ENCODE results near the gene MAPK10.
A peak's percentile ranks its signal among the peaks of the same experiment; 100 is the strongest.

The MAPK10 gene

GRCh38 chr4:86359944-86360478 is at the start of gene MAPK10:
Gene MAPK10, minus strand, starts transcription at chr4:86360053.
- no peak for DNase-seq

GRCh38 chr4:86403575-86403974 is 43.7 kb upstream of the MAPK10 start:
- DNase-seq: no peak

GRCh38 chr4:86401826-86402225 is 42.0 kb upstream of the MAPK10 start:
- DNase-seq: no peak

- DNase-seq: no peak
Measured at GRCh38 chr4:86400216-86400615, 40.4 kb upstream of the MAPK10 start.

- DNase-seq: no peak
Measured at GRCh38 chr4:86398187-86398586, 38.3 kb upstream of the MAPK10 start.

- DNase-seq: no peak
Measured at GRCh38 chr4:86393749-86394148, 33.9 kb upstream of the MAPK10 start.

- no peak for DNase-seq
Measured at GRCh38 chr4:86389664-86390063, 29.8 kb upstream of the MAPK10 start.

- no peak for DNase-seq
Measured at GRCh38 chr4:86388252-86388651, 28.4 kb upstream of the MAPK10 start.

- DNase-seq: no peak
Measured at GRCh38 chr4:86386817-86387415, 27.1 kb upstream of the MAPK10 start.

- no peak for DNase-seq
Measured at GRCh38 chr4:86386201-86386600, 26.3 kb upstream of the MAPK10 start.

GRCh38 chr4:86381431-86381830 is 21.6 kb upstream of the MAPK10 start:
- DNase-seq: no peak

- DNase-seq: no peak
Measured at GRCh38 chr4:86380181-86380724, 20.4 kb upstream of the MAPK10 start.

- DNase-seq: no peak
Measured at GRCh38 chr4:86376850-86377249, 17.0 kb upstream of the MAPK10 start.

- no peak for DNase-seq
Measured at GRCh38 chr4:86368433-86368832, 8.6 kb upstream of the MAPK10 start.

- no peak for DNase-seq
Measured at GRCh38 chr4:86367577-86367976, 7.7 kb upstream of the MAPK10 start.

- DNase-seq: no peak
Measured at GRCh38 chr4:86366920-86367319, 7.1 kb upstream of the MAPK10 start.

- no peak for DNase-seq
Measured at GRCh38 chr4:86362510-86362909, 2.7 kb upstream of the MAPK10 start.

- no peak for DNase-seq
Measured at GRCh38 chr4:86358257-86358656, 1.6 kb downstream of the MAPK10 start.

GRCh38 chr4:86357608-86358007 is 2.2 kb downstream of the MAPK10 start:
- DNase-seq: peak; percentile 16

GRCh38 chr4:86356425-86357210 is 3.2 kb downstream of the MAPK10 start:
- no peak for DNase-seq

GRCh38 chr4:86354390-86354789 is 5.5 kb downstream of the MAPK10 start:
- DNase-seq: no peak

- no peak for DNase-seq
Measured at GRCh38 chr4:86346320-86346719, 13.5 kb downstream of the MAPK10 start.

- no peak for DNase-seq
Measured at GRCh38 chr4:86344127-86344526, 15.7 kb downstream of the MAPK10 start.

- DNase-seq: no peak
Measured at GRCh38 chr4:86338989-86339388, 20.9 kb downstream of the MAPK10 start.

All from NCI-H2171 treated with DMSO at 0.1 percent for 48 hours (cell line).